GM19238 (cell line): Measurements from ENCODE around the gene TP53TG5.

Experiments
- DNase-seq: peaks from one replicate; pipeline ENCODE4 v3.0.0; 2011; ENCODE audit warnings: low spot score; ENCODE audit not compliant: insufficient read length

The TP53TG5 gene

GRCh38 chr20:45405571-45406259 is 27.6 kb upstream of the TP53TG5 start:
- peak; percentile 8 for DNase-seq

GRCh38 chr20:45404438-45404837 is 26.3 kb upstream of the TP53TG5 start:
- DNase-seq, result no peak

- DNase-seq, result no peak
Observed at GRCh38 chr20:45402946-45403345, 24.8 kb upstream of the TP53TG5 start.

- DNase-seq, result no peak
Observed at GRCh38 chr20:45400346-45401031, 22.4 kb upstream of the TP53TG5 start.

GRCh38 chr20:45399018-45399417 is 20.9 kb upstream of the TP53TG5 start:
- no peak for DNase-seq

GRCh38 chr20:45395114-45395415 is 16.9 kb upstream of the TP53TG5 start:
- DNase-seq, result no peak

- no peak for DNase-seq
Observed at GRCh38 chr20:45394221-45395113, 16.3 kb upstream of the TP53TG5 start.

GRCh38 chr20:45392733-45393132 is 14.6 kb upstream of the TP53TG5 start:
- no peak for DNase-seq

GRCh38 chr20:45391559-45391958 is 13.4 kb upstream of the TP53TG5 start:
- DNase-seq, result no peak

GRCh38 chr20:45390931-45391330 is 12.8 kb upstream of the TP53TG5 start:
- no peak for DNase-seq

GRCh38 chr20:45387274-45387673 is 9.1 kb upstream of the TP53TG5 start:
- DNase-seq, result no peak

GRCh38 chr20:45377269-45377668 is 856 bp downstream of the TP53TG5 start:
- no peak for DNase-seq

GRCh38 chr20:45374966-45375365 is 3.2 kb downstream of the TP53TG5 start:
- no peak for DNase-seq

- no peak for DNase-seq
Observed at GRCh38 chr20:45374101-45374467, 4.0 kb downstream of the TP53TG5 start.

GRCh38 chr20:45373353-45374100 is 4.6 kb downstream of the TP53TG5 start:
- DNase-seq, result peak; percentile 72

- no peak for DNase-seq
Observed at GRCh38 chr20:45372646-45373352, 5.3 kb downstream of the TP53TG5 start.

- no peak for DNase-seq
Observed at GRCh38 chr20:45372241-45372640, 5.9 kb downstream of the TP53TG5 start.

GRCh38 chr20:45370571-45371160 is 7.5 kb downstream of the TP53TG5 start:
- no peak for DNase-seq

- DNase-seq, result peak; percentile 66
Observed at GRCh38 chr20:45368221-45368980, 9.7 kb downstream of the TP53TG5 start.

- no peak for DNase-seq
Observed at GRCh38 chr20:45367126-45367525, 11.0 kb downstream of the TP53TG5 start.
